WTC11 (cell line): ENCODE results near the gene POU3F3.

Source experiments
- NR2C2 ChIP-seq: sonication (generic); formaldehyde crosslinking; IDR thresholded peaks from 2 replicates; pipeline ENCODE4 v1.8.0; 2022; ENCODE audit warnings: mild to moderate bottlenecking, missing genetic modification reagents
- NR3C1 ChIP-seq: sonication (generic); formaldehyde crosslinking; conservative IDR thresholded peaks from 2 replicates; pipeline ENCODE4 v1.8.1; 2023; ENCODE audit warnings: low read depth, mild to moderate bottlenecking, missing genetic modification reagents
- SMAD3 ChIP-seq: sonication (generic); formaldehyde crosslinking; IDR thresholded peaks from 2 replicates; pipeline ENCODE4 v1.8.0; 2022; ENCODE audit warnings: missing genetic modification reagents, mild to moderate bottlenecking, borderline replicate concordance
- ZNF219 ChIP-seq: sonication (generic); formaldehyde crosslinking; IDR thresholded peaks from 2 replicates; pipeline ENCODE4 v1.8.0; 2023; ENCODE audit warnings: missing genetic modification reagents, mild to moderate bottlenecking, borderline replicate concordance
- ZNF423 ChIP-seq: fragments of 250-450 bp; sonication (Bioruptor Pico); IDR thresholded peaks from 2 replicates; pipeline ENCODE4 v2.1.2; 2022; ENCODE audit warnings: mild to moderate bottlenecking, moderate library complexity
- TF ChIP-seq, protein P1 (sequence below): sonication (generic); formaldehyde crosslinking; IDR thresholded peaks from 2 replicates; pipeline ENCODE4 v1.8.1; 2023; ENCODE audit warnings: mild to moderate bottlenecking, missing genetic modification reagents
- TF ChIP-seq, protein P2 (sequence below): fragments of 200-600 bp; IDR thresholded peaks from 2 replicates; pipeline ENCODE4 v1.8.0; 2022; ENCODE audit warnings: antibody characterized with exemption
- TF ChIP-seq, protein P3 (sequence below): sonication (generic); formaldehyde crosslinking; IDR thresholded peaks from 2 replicates; pipeline ENCODE4 v1.8.0; 2022; ENCODE audit warnings: mild to moderate bottlenecking, missing genetic modification reagents
- TF ChIP-seq, protein P4 (sequence below): fragments of 250-450 bp; sonication (Bioruptor Pico); IDR thresholded peaks from 2 replicates; pipeline ENCODE4 v1.9.0; 2021; ENCODE audit warnings: mild to moderate bottlenecking, borderline replicate concordance
- TF ChIP-seq, protein P5 (sequence below): sonication (generic); formaldehyde crosslinking; IDR thresholded peaks from 2 replicates; pipeline ENCODE4 v1.8.0; 2022; ENCODE audit warnings: mild to moderate bottlenecking, missing genetic modification reagents

DNA sequence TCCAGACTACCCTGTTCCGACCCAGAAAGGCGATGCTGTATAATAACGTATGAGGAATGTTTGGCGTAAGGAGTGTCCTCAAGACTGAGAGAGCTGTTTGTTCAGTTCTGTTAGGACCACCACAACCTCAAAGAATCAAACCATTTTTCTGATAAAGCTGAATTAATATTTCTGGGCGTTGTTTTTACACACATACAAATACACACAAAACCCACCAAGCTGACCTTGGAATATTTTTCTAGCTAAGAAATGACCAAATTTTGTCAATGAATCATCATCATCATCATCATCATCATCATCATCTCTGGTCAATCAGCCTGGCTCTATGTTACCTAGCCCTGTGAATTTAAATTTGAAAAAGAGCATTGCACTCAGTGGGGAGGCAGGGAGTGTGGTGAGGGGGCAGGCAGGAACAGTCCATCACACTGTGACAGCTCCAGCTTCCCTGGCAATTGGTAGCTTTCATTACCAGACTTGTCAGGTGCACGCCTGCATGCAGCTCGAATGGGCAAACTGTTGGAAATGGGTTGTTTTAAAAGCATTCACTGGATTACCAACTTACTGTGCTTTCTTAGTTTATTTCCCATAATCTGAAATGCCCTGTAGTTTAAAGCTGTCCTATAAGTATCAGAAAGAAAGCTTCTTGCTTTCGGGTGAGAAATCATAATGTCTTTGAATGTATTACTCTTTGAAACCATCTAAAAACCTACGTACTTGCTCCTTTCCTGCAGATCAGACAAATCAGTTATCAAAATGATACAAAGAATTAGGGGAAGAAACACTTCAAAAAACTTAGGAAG lies 6.9 kb upstream of the POU3F3 start:
- TF ChIP-seq, protein P1, sequence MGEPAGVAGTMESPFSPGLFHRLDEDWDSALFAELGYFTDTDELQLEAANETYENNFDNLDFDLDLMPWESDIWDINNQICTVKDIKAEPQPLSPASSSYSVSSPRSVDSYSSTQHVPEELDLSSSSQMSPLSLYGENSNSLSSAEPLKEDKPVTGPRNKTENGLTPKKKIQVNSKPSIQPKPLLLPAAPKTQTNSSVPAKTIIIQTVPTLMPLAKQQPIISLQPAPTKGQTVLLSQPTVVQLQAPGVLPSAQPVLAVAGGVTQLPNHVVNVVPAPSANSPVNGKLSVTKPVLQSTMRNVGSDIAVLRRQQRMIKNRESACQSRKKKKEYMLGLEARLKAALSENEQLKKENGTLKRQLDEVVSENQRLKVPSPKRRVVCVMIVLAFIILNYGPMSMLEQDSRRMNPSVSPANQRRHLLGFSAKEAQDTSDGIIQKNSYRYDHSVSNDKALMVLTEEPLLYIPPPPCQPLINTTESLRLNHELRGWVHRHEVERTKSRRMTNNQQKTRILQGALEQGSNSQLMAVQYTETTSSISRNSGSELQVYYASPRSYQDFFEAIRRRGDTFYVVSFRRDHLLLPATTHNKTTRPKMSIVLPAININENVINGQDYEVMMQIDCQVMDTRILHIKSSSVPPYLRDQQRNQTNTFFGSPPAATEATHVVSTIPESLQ (CRISPR knock-in tag), result no peak
- TF ChIP-seq, protein P2, sequence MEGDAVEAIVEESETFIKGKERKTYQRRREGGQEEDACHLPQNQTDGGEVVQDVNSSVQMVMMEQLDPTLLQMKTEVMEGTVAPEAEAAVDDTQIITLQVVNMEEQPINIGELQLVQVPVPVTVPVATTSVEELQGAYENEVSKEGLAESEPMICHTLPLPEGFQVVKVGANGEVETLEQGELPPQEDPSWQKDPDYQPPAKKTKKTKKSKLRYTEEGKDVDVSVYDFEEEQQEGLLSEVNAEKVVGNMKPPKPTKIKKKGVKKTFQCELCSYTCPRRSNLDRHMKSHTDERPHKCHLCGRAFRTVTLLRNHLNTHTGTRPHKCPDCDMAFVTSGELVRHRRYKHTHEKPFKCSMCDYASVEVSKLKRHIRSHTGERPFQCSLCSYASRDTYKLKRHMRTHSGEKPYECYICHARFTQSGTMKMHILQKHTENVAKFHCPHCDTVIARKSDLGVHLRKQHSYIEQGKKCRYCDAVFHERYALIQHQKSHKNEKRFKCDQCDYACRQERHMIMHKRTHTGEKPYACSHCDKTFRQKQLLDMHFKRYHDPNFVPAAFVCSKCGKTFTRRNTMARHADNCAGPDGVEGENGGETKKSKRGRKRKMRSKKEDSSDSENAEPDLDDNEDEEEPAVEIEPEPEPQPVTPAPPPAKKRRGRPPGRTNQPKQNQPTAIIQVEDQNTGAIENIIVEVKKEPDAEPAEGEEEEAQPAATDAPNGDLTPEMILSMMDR, result no peak
- TF ChIP-seq NR3C1 (CRISPR knock-in tag), result no peak
- TF ChIP-seq ZNF423, result no peak
- no peak for TF ChIP-seq ZNF219
- TF ChIP-seq, protein P3, sequence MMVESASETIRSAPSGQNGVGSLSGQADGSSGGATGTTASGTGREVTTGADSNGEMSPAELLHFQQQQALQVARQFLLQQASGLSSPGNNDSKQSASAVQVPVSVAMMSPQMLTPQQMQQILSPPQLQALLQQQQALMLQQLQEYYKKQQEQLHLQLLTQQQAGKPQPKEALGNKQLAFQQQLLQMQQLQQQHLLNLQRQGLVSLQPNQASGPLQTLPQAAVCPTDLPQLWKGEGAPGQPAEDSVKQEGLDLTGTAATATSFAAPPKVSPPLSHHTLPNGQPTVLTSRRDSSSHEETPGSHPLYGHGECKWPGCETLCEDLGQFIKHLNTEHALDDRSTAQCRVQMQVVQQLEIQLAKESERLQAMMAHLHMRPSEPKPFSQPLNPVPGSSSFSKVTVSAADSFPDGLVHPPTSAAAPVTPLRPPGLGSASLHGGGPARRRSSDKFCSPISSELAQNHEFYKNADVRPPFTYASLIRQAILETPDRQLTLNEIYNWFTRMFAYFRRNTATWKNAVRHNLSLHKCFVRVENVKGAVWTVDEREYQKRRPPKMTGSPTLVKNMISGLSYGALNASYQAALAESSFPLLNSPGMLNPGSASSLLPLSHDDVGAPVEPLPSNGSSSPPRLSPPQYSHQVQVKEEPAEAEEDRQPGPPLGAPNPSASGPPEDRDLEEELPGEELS (CRISPR knock-in tag), result no peak
- TF ChIP-seq NR2C2 (CRISPR knock-in tag), result no peak
- TF ChIP-seq SMAD3 (CRISPR knock-in tag), result no peak
- TF ChIP-seq, protein P4, sequence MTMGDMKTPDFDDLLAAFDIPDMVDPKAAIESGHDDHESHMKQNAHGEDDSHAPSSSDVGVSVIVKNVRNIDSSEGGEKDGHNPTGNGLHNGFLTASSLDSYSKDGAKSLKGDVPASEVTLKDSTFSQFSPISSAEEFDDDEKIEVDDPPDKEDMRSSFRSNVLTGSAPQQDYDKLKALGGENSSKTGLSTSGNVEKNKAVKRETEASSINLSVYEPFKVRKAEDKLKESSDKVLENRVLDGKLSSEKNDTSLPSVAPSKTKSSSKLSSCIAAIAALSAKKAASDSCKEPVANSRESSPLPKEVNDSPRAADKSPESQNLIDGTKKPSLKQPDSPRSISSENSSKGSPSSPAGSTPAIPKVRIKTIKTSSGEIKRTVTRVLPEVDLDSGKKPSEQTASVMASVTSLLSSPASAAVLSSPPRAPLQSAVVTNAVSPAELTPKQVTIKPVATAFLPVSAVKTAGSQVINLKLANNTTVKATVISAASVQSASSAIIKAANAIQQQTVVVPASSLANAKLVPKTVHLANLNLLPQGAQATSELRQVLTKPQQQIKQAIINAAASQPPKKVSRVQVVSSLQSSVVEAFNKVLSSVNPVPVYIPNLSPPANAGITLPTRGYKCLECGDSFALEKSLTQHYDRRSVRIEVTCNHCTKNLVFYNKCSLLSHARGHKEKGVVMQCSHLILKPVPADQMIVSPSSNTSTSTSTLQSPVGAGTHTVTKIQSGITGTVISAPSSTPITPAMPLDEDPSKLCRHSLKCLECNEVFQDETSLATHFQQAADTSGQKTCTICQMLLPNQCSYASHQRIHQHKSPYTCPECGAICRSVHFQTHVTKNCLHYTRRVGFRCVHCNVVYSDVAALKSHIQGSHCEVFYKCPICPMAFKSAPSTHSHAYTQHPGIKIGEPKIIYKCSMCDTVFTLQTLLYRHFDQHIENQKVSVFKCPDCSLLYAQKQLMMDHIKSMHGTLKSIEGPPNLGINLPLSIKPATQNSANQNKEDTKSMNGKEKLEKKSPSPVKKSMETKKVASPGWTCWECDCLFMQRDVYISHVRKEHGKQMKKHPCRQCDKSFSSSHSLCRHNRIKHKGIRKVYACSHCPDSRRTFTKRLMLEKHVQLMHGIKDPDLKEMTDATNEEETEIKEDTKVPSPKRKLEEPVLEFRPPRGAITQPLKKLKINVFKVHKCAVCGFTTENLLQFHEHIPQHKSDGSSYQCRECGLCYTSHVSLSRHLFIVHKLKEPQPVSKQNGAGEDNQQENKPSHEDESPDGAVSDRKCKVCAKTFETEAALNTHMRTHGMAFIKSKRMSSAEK (CRISPR knock-in tag), result no peak
- TF ChIP-seq, protein P5, sequence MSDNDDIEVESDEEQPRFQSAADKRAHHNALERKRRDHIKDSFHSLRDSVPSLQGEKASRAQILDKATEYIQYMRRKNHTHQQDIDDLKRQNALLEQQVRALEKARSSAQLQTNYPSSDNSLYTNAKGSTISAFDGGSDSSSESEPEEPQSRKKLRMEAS (CRISPR knock-in tag), result no peak
